ENCODE data around the gene TTC21A. TPM values are rescaled to one million over a fixed set of nuclear protein-coding genes. Genes with fewer than 3 reads are reported as not detected.

TTC21A gene
- total RNA-seq, 1 experiment from 2014 or later: 1.7 TPM

GRCh38 chr3:39156421-39156820 is 48.9 kb downstream of the TTC21A start:
- H3K4ac ChIP-seq (ENCODE audit: low read depth, low read length): no peak overlapping the region
- Mint-ChIP-seq H3K27me3 (ENCODE audit: low read depth) (no peaks in the 10 kb centered on the region; the same call in 1 of the 2 replicates), H3K4me1 (peaks cover 46 to 49% of the 10 kb centered on the region in 2 experiments), H3K27ac (no peak overlapping the region), H3K9me3 (no peaks in the 10 kb centered on the region; a peak in 2 of 5 replicates), H3K36me3 (ENCODE audit: insufficient read depth in 1 of 3, low read depth in 3 of 3) (no peaks in the 10 kb centered on the region; a peak in 1 of 7 replicates), H3K4me3 (no peak overlapping the region)
- no peak for DNase-seq
- no peaks in the 10 kb centered on the region; the same call in 1 of the 2 replicates for H3K4me1 ChIP-seq (ENCODE audit: insufficient read depth, low read length)
- H3K23ac ChIP-seq (ENCODE audit: insufficient read length, low read depth, low read length): no peak overlapping the region
- H2AK5ac ChIP-seq (ENCODE audit: insufficient read length, low read length): no peak overlapping the region
- H2BK120ac ChIP-seq (ENCODE audit: low read depth, low read length, poor library complexity, severe bottlenecking): no peak overlapping the region
- no peak overlapping the region for H2BK20ac ChIP-seq (ENCODE audit: low read depth, low read length, poor library complexity, severe bottlenecking)
- no peak overlapping the region for H3T11ph ChIP-seq (ENCODE audit: low read length)
- WGBS (ENCODE audit: extremely low coverage, insufficient read length, low lambda C conversion rate): no CpG with 5 or more reads among the region's 4 CpGs
- no peak overlapping the region for H3K9ac ChIP-seq (ENCODE audit: extremely low read depth, insufficient read length, low read length)
- H3K14ac ChIP-seq (ENCODE audit: insufficient read depth, low read length): no peak overlapping the region
- H4K20me1 ChIP-seq (ENCODE audit: control insufficient read depth, insufficient read depth, insufficient read length): no peaks in the 10 kb centered on the region
- no peak overlapping the region for H2BK12ac ChIP-seq (ENCODE audit: insufficient read length, low read depth, low read length)
- H3K79me2 ChIP-seq (ENCODE audit: insufficient read depth, low read length): no peaks in the 10 kb centered on the region
- H3K4me2 ChIP-seq (ENCODE audit: insufficient read depth, insufficient read length, low read length): no peak overlapping the region
- H3K79me1 ChIP-seq (ENCODE audit: insufficient read depth, low read depth, low read length, poor library complexity, severe bottlenecking): no peaks in the 10 kb centered on the region
- H3K18ac ChIP-seq (ENCODE audit: insufficient read length, low read depth, low read length): no peak overlapping the region
- no peak overlapping the region for H3K27ac ChIP-seq (ENCODE audit: insufficient read length, low read depth, low read length)
- no peak overlapping the region for H4K8ac ChIP-seq (replicated peaks; ENCODE audit: insufficient read length, low read depth, low read length)
- no peaks in the 10 kb centered on the region for H3K27me3 ChIP-seq (ENCODE audit: insufficient read depth, low read length)
- H2BK15ac ChIP-seq (ENCODE audit: low read depth, low read length): no peak overlapping the region
- no peak overlapping the region for H4K5ac ChIP-seq (ENCODE audit: insufficient read length, low read depth, low read length)
- H3K23me2 ChIP-seq (ENCODE audit: insufficient read length, low read depth, low read length, poor library complexity, severe bottlenecking): peaks cover 12% of the 10 kb centered on the region
- H3K9me3 ChIP-seq (ENCODE audit: control insufficient read depth, low read depth, low read length): no peaks in the 10 kb centered on the region
- H2BK5ac ChIP-seq (ENCODE audit: insufficient read length, low read length): no peak overlapping the region
- H3K56ac ChIP-seq (ENCODE audit: insufficient read length, low read depth, low read length): no peak overlapping the region
- TF ChIP-seq, protein P1, sequence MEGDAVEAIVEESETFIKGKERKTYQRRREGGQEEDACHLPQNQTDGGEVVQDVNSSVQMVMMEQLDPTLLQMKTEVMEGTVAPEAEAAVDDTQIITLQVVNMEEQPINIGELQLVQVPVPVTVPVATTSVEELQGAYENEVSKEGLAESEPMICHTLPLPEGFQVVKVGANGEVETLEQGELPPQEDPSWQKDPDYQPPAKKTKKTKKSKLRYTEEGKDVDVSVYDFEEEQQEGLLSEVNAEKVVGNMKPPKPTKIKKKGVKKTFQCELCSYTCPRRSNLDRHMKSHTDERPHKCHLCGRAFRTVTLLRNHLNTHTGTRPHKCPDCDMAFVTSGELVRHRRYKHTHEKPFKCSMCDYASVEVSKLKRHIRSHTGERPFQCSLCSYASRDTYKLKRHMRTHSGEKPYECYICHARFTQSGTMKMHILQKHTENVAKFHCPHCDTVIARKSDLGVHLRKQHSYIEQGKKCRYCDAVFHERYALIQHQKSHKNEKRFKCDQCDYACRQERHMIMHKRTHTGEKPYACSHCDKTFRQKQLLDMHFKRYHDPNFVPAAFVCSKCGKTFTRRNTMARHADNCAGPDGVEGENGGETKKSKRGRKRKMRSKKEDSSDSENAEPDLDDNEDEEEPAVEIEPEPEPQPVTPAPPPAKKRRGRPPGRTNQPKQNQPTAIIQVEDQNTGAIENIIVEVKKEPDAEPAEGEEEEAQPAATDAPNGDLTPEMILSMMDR (conservative IDR thresholded peaks at IDR 0.05): no peak
- no peak overlapping the region for H4K91ac ChIP-seq (ENCODE audit: insufficient read length, low read depth, low read length)
- no peak overlapping the region for H2AFZ ChIP-seq (ENCODE audit: low read length)
